HepG2 (cell line): ENCODE results near the gene TAGLN2. TPM values are rescaled to one million over a fixed set of nuclear protein-coding genes. Genes with fewer than 3 reads are reported as not detected.

Experiments used
- ATAC-seq: fragments of 200-7000 bp; cut with Tn5 transposase; 3 replicates; pipeline ENCODE4 v1.9.1; 2020; ENCODE audit warnings: mild to moderate bottlenecking, moderate library complexity
- BruUV-seq: library from RNA; stranded (reverse); fragments of 400-500 nt; replicated peaks from 2 replicates; lab custom pipeline; 2021; lab: Mats Ljungman, UMichigan
- CTCF ChIA-PET: fragments of 300-600 bp; formaldehyde crosslinking; extraction: SDS; loops from one replicate; lab custom pipeline; 2021; ENCODE audit warnings: low total read pairs, inconsistent platforms, low intra/inter-chr PET ratio; lab: Yijun Ruan, JAX
- POLR2A ChIA-PET: fragments of 350-600 bp; sonication (Branson Sonifier 250); formaldehyde crosslinking; loops from one replicate; lab custom pipeline; 2020; ENCODE audit warnings: antibody characterized with exemption, inconsistent platforms; lab: Yijun Ruan, JAX
- DNase-seq: peaks from one replicate; pipeline ENCODE4 v3.0.0-alpha.2; 2015; ENCODE audit warnings: low spot score
- FAIRE-seq: peaks from 3 replicates; lab custom pipeline; 2011; peaks lifted over from hg19 to GRCh38; lab: Jason Lieb, UNC
- H2AFZ ChIP-seq: one replicate; pipeline ENCODE4 v1.6.1; 2011; ENCODE audit warnings: low read length, inconsistent platforms
- H3K27ac ChIP-seq: fragments of 300-600 bp; 3 replicates; pipeline ENCODE4 v1.8.0; 2011; ENCODE audit warnings: mixed run types, mild to moderate bottlenecking, mixed read lengths, low read length, inconsistent platforms; ENCODE audit not compliant: insufficient read depth; ENCODE audit errors: extremely low read length
- H3K27me3 ChIP-seq, 2 experiments: fragments of 200-600 bp in 1 of 2; 2 replicates in 1 of 2; 3 replicates in 1 of 2; pipeline versions ENCODE4 v1.6.0 to v1.8.0; 2011; ENCODE audit warnings: low read length in 2 of 2, mild to moderate bottlenecking in 2 of 2, moderate library complexity in 2 of 2, inconsistent platforms in 1 of 2; ENCODE audit not compliant: insufficient read depth in 2 of 2, control insufficient read depth in 1 of 2
- H3K36me3 ChIP-seq, 2 experiments: fragments of 200-600 bp in 1 of 2; replicated peaks in 1 of 2; 2 replicates in 1 of 2; 3 replicates in 1 of 2; pipeline versions ENCODE4 v1.5.1 to v1.8.0; 2011; ENCODE audit warnings: low read length in 2 of 2, inconsistent platforms in 1 of 2; ENCODE audit not compliant: insufficient read depth in 2 of 2, control insufficient read depth in 1 of 2
- H3K4me1 ChIP-seq: 2 replicates; pipeline ENCODE4 v1.5.1; 2012; ENCODE audit warnings: low read length, inconsistent platforms; ENCODE audit not compliant: insufficient read depth
- H3K4me2 ChIP-seq: 2 replicates; pipeline ENCODE4 v1.6.0; 2011; ENCODE audit warnings: low read depth, low read length, inconsistent platforms
- H3K4me3 ChIP-seq, 3 experiments: fragments of 200-600 bp in 1 of 3; sonication (generic), shearing (Covaris generic) in 1 of 3; replicated peaks in 1 of 3; 2 replicates each; pipeline ENCODE4 v1.5.1; 2011 to 2016; ENCODE audit warnings: low read length in 3 of 3, inconsistent platforms in 2 of 3, low read depth in 2 of 3, mild to moderate bottlenecking in 2 of 3, control low read depth in 1 of 3, mixed read lengths in 1 of 3; ENCODE audit not compliant: insufficient read depth in 1 of 3
- H3K79me2 ChIP-seq: one replicate; pipeline ENCODE4 v1.6.1; 2011; ENCODE audit warnings: low read length, inconsistent platforms; ENCODE audit not compliant: insufficient read depth
- H3K9ac ChIP-seq: 2 replicates; pipeline ENCODE4 v1.6.0; 2011; ENCODE audit warnings: mild to moderate bottlenecking, low read depth, low read length, inconsistent platforms; ENCODE audit not compliant: insufficient read depth
- H3K9me3 ChIP-seq: 2 replicates; pipeline ENCODE4 v1.5.1; 2012; ENCODE audit warnings: mild to moderate bottlenecking, low read length
- H4K20me1 ChIP-seq: 2 replicates; pipeline ENCODE4 v1.6.0; 2011; ENCODE audit warnings: inconsistent platforms, mild to moderate bottlenecking, low read length, moderate library complexity; ENCODE audit not compliant: insufficient read depth
- HNF4G ChIP-seq, 2 experiments: sonication (generic) in 1 of 2; formaldehyde crosslinking in 1 of 2; IDR thresholded peaks; 2 replicates each; pipeline versions ENCODE4 v1.4.0 to v1.6.1; 2011 to 2020; ENCODE audit warnings: borderline replicate concordance in 2 of 2, low read depth in 2 of 2, mild to moderate bottlenecking in 2 of 2, low read length in 1 of 2, missing genetic modification reagents in 1 of 2, moderate library complexity in 1 of 2
- NR3C1 ChIP-seq: sonication (generic); formaldehyde crosslinking; IDR thresholded peaks from 2 replicates; pipeline ENCODE4 v1.4.0; 2020; ENCODE audit warnings: missing genetic modification reagents
- RFX3 ChIP-seq: IDR thresholded peaks from 2 replicates; pipeline ENCODE4 v1.6.1; 2016; ENCODE audit warnings: missing biosample characterization, missing genetic modification reagents
- ZBTB7A ChIP-seq: sonication (generic); formaldehyde crosslinking; IDR thresholded peaks from 2 replicates; pipeline ENCODE4 v1.8.0; 2022; ENCODE audit warnings: mild to moderate bottlenecking, missing genetic modification reagents
- ZNF333 ChIP-seq: sonication (generic); formaldehyde crosslinking; IDR thresholded peaks from 2 replicates; pipeline ENCODE4 v1.4.0; 2020; ENCODE audit warnings: mild to moderate bottlenecking, missing genetic modification reagents, borderline replicate concordance
- ZNF556 ChIP-seq: sonication (generic); formaldehyde crosslinking; IDR thresholded peaks from 2 replicates; pipeline ENCODE4 v1.4.0; 2020; ENCODE audit warnings: mild to moderate bottlenecking, missing genetic modification reagents, borderline replicate concordance
- ZNF563 ChIP-seq: sonication (generic); formaldehyde crosslinking; IDR thresholded peaks from 2 replicates; pipeline ENCODE4 v1.8.0; 2022; ENCODE audit warnings: mild to moderate bottlenecking, moderate library complexity, missing genetic modification reagents
- WGBS: methylation state at CpG from one replicate; pipeline ENCODE4 v1.1.6; 2017; ENCODE audit warnings: low lambda C conversion rate; 5-methylcytosine and 5-hydroxymethylcytosine counted together
- in situ Hi-C: cut with HindIII; loops from 2 replicates; pipeline ENCODE4 v1.10.0; 2017; ENCODE audit warnings: low pct_unique_long_range_greater_than_20kb; ENCODE audit not compliant: extremely low pct_ligation_motif_present
- intact Hi-C: fragments of 100-400 bp; cut with micrococcal nuclease; formaldehyde crosslinking; loops from one replicate; pipeline ENCODE4 v1.10.0; 2022; ENCODE audit not compliant: unreplicated experiment
- polyA plus RNA-seq, 8 experiments: library from polyadenylated mRNA; depleted of rRNA in 3 of 8; stranded (reverse) in 7 of 8; unstranded in 1 of 8; fragments of >200 nt; fragmentation: Illumina TruSeq in 4 of 8; extraction: Trizol in 4 of 8; gene quantifications; 2 replicates each; pipeline versions ENCODE4 v1.2.1 to v1.2.3, GENCODE V29; 2011 to 2016; ENCODE audit warnings: low read depth in 4 of 8, missing spikeins in 1 of 8, mixed read lengths in 1 of 8; ENCODE audit not compliant: insufficient read depth in 1 of 8
- total RNA-seq, 5 experiments: library from RNA; depleted of rRNA; stranded (reverse); fragments of >200 nt; fragmentation: Illumina TruSeq; extraction: Trizol; gene quantifications; 2 replicates each; pipeline ENCODE4 v1.2.3, GENCODE V29; 2016; ENCODE audit warnings: low read depth in 1 of 5
- TF ChIP-seq, protein P1 (sequence below): IDR thresholded peaks from 2 replicates; pipeline ENCODE4 v1.6.1; 2016; ENCODE audit warnings: mild to moderate bottlenecking
- TF ChIP-seq, protein P2 (sequence below): sonication (generic); formaldehyde crosslinking; IDR thresholded peaks from 2 replicates; pipeline ENCODE4 v1.4.0; 2020; ENCODE audit warnings: missing genetic modification reagents, borderline replicate concordance

Gene TAGLN2
- total and polyA plus RNA-seq, 2 of the 13 experiments (the other 11 are each of a cell fraction or from before 2014, with no cell fraction given): 6.7 to 17.2 TPM

DNA sequence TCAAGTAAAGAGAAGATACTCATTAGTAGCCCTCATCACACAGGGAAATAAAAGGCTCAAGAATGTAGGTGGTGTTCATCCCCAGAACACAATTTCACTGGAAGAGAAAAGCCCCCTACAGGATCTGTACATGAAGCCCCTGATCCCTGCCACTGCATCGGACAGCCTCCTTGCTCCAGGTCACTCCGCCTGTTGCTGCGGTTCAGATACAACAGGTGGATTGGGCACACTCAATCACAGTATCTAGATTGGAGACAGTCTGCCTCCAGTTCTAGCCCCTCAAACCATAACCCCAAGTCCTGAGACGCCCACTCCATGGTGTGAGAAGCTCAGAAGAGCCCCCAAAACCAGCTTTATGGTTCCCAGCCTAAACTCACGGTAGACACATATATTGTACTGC, 27.6 kb upstream of the TAGLN2 start:
- WGBS: 46% methylated on average over 4 of the region's 5 CpGs
- CTCF ChIA-PET: no interaction called here
- no peaks in the 10 kb centered on the region for H3K4me1 ChIP-seq
- POLR2A ChIA-PET: no interaction called here
- BruUV-seq: no TSS peak
- H3K4me2 ChIP-seq: no peak overlapping the region
- H3K27me3 ChIP-seq: peaks cover 0 to 21% of the 10 kb centered on the region in 2 experiments; a peak in 2 of 5 replicates
- no peak for FAIRE-seq
- no peak for TF ChIP-seq ZNF556 (CRISPR knock-in tag)
- in situ Hi-C loops: no loop called here
- intact Hi-C loops: no loop called here
- no peak for DNase-seq
- no peak overlapping the region for H2AFZ ChIP-seq
- no peaks in the 10 kb centered on the region for H4K20me1 ChIP-seq
- no peaks in the 10 kb centered on the region for H3K36me3 ChIP-seq
- no peak for ATAC-seq
- no peak overlapping the region for H3K4me3 ChIP-seq
- H3K9me3 ChIP-seq: no peaks in the 10 kb centered on the region
- no peaks in the 10 kb centered on the region for H3K79me2 ChIP-seq
- no peak overlapping the region for H3K27ac ChIP-seq
- H3K9ac ChIP-seq: no peak overlapping the region

DNA sequence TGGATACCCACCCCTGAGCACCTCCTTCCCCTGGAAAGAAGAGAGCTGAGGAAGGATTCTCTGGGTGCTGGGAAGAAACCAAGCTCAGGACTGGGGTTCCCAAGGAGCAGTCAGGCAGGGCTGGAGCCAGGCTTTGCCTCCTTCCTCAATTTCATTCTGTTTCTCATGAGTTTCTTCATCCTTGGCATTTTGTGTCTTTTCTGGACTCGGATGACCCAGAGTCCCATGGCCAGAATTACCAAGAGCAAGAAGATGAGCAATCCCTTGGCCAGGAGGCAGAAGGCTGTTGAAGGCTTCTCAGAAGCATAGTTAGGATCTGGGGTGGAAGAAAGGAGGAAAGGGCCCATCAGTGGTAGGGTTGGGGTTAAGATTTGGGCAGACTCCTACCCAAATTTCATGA, 26.2 kb upstream of the TAGLN2 start:
- in situ Hi-C loops: no loop called here
- TF ChIP-seq RFX3 (no peak), ZNF333 (CRISPR knock-in tag) (no peak), NR3C1 (CRISPR knock-in tag) (no peak), ZBTB7A (CRISPR knock-in tag) (no peak), ZNF563 (CRISPR knock-in tag) (no peak), HNF4G (IDR thresholded peaks at IDR 0.05; ENCODE audit: borderline replicate concordance, low read depth, low read length) (no peak), HNF4G (CRISPR knock-in tag; IDR thresholded peaks at IDR 0.05; ENCODE audit: borderline replicate concordance, low read depth) (no peak)
- TF ChIP-seq, protein P1, sequence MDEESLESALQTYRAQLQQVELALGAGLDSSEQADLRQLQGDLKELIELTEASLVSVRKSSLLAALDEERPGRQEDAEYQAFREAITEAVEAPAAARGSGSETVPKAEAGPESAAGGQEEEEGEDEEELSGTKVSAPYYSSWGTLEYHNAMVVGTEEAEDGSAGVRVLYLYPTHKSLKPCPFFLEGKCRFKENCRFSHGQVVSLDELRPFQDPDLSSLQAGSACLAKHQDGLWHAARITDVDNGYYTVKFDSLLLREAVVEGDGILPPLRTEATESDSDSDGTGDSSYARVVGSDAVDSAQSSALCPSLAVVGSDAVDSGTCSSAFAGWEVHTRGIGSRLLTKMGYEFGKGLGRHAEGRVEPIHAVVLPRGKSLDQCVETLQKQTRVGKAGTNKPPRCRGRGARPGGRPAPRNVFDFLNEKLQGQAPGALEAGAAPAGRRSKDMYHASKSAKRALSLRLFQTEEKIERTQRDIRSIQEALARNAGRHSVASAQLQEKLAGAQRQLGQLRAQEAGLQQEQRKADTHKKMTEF (CRISPR knock-in tag): no peak
- TF ChIP-seq, protein P2, sequence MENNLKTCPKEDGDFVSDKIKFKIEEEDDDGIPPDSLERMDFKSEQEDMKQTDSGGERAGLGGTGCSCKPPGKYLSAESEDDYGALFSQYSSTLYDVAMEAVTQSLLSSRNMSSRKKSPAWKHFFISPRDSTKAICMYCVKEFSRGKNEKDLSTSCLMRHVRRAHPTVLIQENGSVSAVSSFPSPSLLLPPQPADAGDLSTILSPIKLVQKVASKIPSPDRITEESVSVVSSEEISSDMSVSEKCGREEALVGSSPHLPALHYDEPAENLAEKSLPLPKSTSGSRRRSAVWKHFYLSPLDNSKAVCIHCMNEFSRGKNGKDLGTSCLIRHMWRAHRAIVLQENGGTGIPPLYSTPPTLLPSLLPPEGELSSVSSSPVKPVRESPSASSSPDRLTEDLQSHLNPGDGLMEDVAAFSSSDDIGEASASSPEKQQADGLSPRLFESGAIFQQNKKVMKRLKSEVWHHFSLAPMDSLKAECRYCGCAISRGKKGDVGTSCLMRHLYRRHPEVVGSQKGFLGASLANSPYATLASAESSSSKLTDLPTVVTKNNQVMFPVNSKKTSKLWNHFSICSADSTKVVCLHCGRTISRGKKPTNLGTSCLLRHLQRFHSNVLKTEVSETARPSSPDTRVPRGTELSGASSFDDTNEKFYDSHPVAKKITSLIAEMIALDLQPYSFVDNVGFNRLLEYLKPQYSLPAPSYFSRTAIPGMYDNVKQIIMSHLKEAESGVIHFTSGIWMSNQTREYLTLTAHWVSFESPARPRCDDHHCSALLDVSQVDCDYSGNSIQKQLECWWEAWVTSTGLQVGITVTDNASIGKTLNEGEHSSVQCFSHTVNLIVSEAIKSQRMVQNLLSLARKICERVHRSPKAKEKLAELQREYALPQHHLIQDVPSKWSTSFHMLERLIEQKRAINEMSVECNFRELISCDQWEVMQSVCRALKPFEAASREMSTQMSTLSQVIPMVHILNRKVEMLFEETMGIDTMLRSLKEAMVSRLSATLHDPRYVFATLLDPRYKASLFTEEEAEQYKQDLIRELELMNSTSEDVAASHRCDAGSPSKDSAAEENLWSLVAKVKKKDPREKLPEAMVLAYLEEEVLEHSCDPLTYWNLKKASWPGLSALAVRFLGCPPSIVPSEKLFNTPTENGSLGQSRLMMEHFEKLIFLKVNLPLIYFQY: no peak
- H3K4me3 ChIP-seq: no peak overlapping the region

More for the DNA sequence above, 26.2 kb upstream of the TAGLN2 start:
- Histone ChIP-seq H3K79me2 (no peaks in the 10 kb centered on the region), H4K20me1 (no peaks in the 10 kb centered on the region), H3K27me3 (peaks cover 0 to 21% of the 10 kb centered on the region in 2 experiments; a peak in 2 of 5 replicates), H3K36me3 (no peaks in the 10 kb centered on the region), H3K4me1 (no peaks in the 10 kb centered on the region), H2AFZ (no peak overlapping the region), H3K9ac (no peak overlapping the region), H3K9me3 (no peaks in the 10 kb centered on the region), H3K4me2 (no peak overlapping the region), H3K27ac (no peak overlapping the region)
- ChIA-PET CTCF (no interaction called here), POLR2A (no interaction called here)
- no peak for FAIRE-seq
- no peak for ATAC-seq
- no peak for DNase-seq
- WGBS: 0% methylated on average over 1 of the region's 1 CpG
- BruUV-seq: no TSS peak
- intact Hi-C loops: no loop called here
